Neural progenitor cell (in vitro differentiated cells): ENCODE results near the gene AMOTL2. TPM values are rescaled to one million over a fixed set of nuclear protein-coding genes. Genes with fewer than 3 reads are reported as not detected.

Source experiments
- DNase-seq: peaks from one replicate; pipeline ENCODE4 v3.0.0-alpha.2; 2016; ENCODE audit warnings: low spot score
- H2AFZ ChIP-seq: fragments of 200-600 bp; sonication (generic); replicated peaks from 2 replicates; pipeline ENCODE4 v1.6.1; 2016; ENCODE audit warnings: antibody characterized with exemption
- H3F3A ChIP-seq: fragments of 200-600 bp; sonication (generic); 2 replicates; pipeline ENCODE4 v1.6.1; 2016; ENCODE audit warnings: antibody characterized with exemption, low read depth
- H3K27ac ChIP-seq: fragments of 200-600 bp; sonication (generic); 2 replicates; pipeline ENCODE4 v1.5.1; 2016; ENCODE audit warnings: mild to moderate bottlenecking
- H3K27me3 ChIP-seq: fragments of 200-600 bp; sonication (generic); 2 replicates; pipeline ENCODE4 v1.6.1; 2016; ENCODE audit warnings: mild to moderate bottlenecking, moderate library complexity
- H3K36me3 ChIP-seq: fragments of 200-600 bp; sonication (generic); 2 replicates; pipeline ENCODE4 v1.5.1; 2016
- H3K4me1 ChIP-seq: fragments of 200-600 bp; sonication (generic); 2 replicates; pipeline ENCODE4 v1.6.1; 2016; ENCODE audit warnings: mixed run types
- H3K4me2 ChIP-seq: fragments of 200-600 bp; sonication (generic); 2 replicates; pipeline ENCODE4 v1.6.1; 2016
- H3K4me3 ChIP-seq: fragments of 200-600 bp; sonication (generic); 2 replicates; pipeline ENCODE4 v1.5.1; 2016
- H3K79me2 ChIP-seq: fragments of 200-600 bp; sonication (generic); 2 replicates; pipeline ENCODE4 v1.6.1; 2016; ENCODE audit warnings: low read depth
- H3K9ac ChIP-seq: fragments of 200-600 bp; sonication (generic); 2 replicates; pipeline ENCODE4 v1.6.1; 2016
- H3K9me3 ChIP-seq: fragments of 200-600 bp; sonication (generic); 2 replicates; pipeline ENCODE4 v1.5.1; 2016; ENCODE audit warnings: low read depth
- H4K20me1 ChIP-seq: fragments of 200-600 bp; sonication (generic); 2 replicates; pipeline ENCODE4 v1.6.1; 2016; ENCODE audit warnings: low read depth
- H3K27ac Mint-ChIP-seq: 3 replicates; pipeline ENCODE4 v1.8.0; 2021; ENCODE audit warnings: mixed read lengths
- H3K27me3 Mint-ChIP-seq: 2 replicates; pipeline ENCODE4 v1.8.0; 2022; ENCODE audit warnings: low read depth, mild to moderate bottlenecking, inconsistent platforms, moderate library complexity, mixed read lengths; ENCODE audit not compliant: insufficient read depth
- H3K36me3 Mint-ChIP-seq: 3 replicates; pipeline ENCODE4 v1.8.0; 2021; ENCODE audit warnings: mixed read lengths
- H3K4me1 Mint-ChIP-seq: 3 replicates; pipeline ENCODE4 v1.8.0; 2021; ENCODE audit warnings: mixed read lengths
- H3K4me3 Mint-ChIP-seq: 3 replicates; pipeline ENCODE4 v1.8.0; 2021; ENCODE audit warnings: mild to moderate bottlenecking, moderate library complexity, mixed read lengths
- H3K9me3 Mint-ChIP-seq: 3 replicates; pipeline ENCODE4 v1.8.0; 2020; ENCODE audit warnings: mixed read lengths
- CTCF ChIP-seq: fragments of 200-600 bp; sonication (generic); IDR thresholded peaks from 2 replicates; pipeline ENCODE4 v1.5.1; 2017; ENCODE audit warnings: antibody characterized with exemption, mild to moderate bottlenecking
- EZH2 ChIP-seq: fragments of 200-600 bp; sonication (generic); IDR thresholded peaks from 2 replicates; pipeline ENCODE4 v1.6.1; 2017; ENCODE audit warnings: antibody characterized with exemption, mild to moderate bottlenecking, moderate library complexity
- EZH2phosphoT487 ChIP-seq: fragments of 200-600 bp; sonication (generic); IDR thresholded peaks from 2 replicates; pipeline ENCODE4 v1.6.1; 2017; ENCODE audit warnings: antibody characterized with exemption
- total RNA-seq: library from RNA; depleted of rRNA; stranded (reverse); fragments of >200 nt; gene quantifications from 2 replicates; pipeline ENCODE4 v1.2.3, GENCODE V29; 2015; ENCODE audit warnings: low replicate concordance

AMOTL2 gene
- total RNA-seq, 1 donor from 2014 or later, result 62.9 TPM

DNA sequence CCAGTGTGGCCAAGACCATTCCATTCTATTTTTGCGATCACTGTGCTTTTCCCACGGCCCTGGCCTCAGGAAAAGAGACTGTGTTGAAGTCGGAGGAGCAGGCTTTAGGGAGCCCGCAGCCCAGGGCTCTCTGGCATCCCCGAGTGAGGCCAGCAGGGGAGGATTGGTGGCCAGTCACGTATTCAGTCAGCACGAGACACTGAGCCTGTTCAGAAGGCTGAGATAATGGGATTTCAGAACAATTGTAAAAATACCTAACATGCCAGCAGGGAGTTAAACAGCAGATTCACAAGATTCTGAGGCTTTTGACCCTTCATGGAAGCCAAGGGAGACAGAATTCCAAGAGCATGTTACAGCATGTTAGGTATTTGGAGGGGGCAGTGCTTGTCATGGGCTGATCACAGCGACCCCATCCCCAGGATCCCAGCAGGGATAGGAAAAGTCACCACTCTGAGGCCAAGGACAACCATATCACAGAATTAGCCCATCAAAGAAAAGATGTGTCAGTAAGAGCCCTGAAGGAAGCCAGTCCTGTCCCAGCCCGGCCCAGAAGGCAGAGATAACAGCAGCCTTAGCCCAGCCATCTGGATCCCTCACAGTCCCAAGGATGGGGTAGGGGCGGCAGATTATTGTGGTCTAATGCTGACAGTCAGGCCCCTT lies 40.6 kb downstream of the AMOTL2 start:
- H2AFZ ChIP-seq, result no peak overlapping the region
- H3K4me1 Mint-ChIP-seq, result peaks cover 49% of the 10 kb centered on the region
- no peaks in the 10 kb centered on the region for H3K36me3 Mint-ChIP-seq

DNA sequence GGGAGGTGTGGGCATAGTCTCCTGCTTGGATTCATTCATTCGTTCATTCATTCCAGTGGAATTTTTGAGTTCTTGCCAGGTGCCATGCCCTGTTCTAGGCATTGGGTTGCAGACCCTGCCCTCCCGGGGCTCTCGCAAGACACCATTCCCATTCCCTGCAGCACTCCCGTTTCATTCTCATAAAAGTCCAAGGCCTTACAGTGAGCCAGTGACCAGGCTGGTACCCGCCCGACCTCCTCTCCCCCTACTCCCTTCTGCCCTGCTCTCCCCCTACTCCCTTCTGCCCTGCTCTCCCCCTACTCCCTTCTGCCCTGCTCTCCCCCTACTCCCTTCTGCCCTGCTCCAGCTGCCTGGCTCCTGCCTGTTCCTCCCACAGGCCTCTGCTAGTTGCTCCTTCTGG lies 41.9 kb downstream of the AMOTL2 start:
- H3K36me3 ChIP-seq, result no peaks in the 10 kb centered on the region
- H3K27ac ChIP-seq, result no peak overlapping the region
- no peak overlapping the region for H2AFZ ChIP-seq
- H3F3A ChIP-seq, result peaks cover 21% of the 10 kb centered on the region
- peaks cover 48% of the 10 kb centered on the region for H3K4me1 ChIP-seq
- Mint-ChIP-seq H3K27me3 (peaks cover 9% of the 10 kb centered on the region), H3K9me3 (no peaks in the 10 kb centered on the region), H3K4me1 (peaks cover 50% of the 10 kb centered on the region), H3K27ac (no peak overlapping the region), H3K4me3 (no peak overlapping the region), H3K36me3 (no peaks in the 10 kb centered on the region)
- no peak for TF ChIP-seq CTCF
- TF ChIP-seq EZH2, result no peak
- no peak for DNase-seq
- H3K4me3 ChIP-seq, result no peak overlapping the region
- H3K9ac ChIP-seq, result no peak overlapping the region
- H3K79me2 ChIP-seq, result no peaks in the 10 kb centered on the region
- H3K4me2 ChIP-seq, result peak overlapping the region; percentile 31
- H3K27me3 ChIP-seq, result no peaks in the 10 kb centered on the region
- no peaks in the 10 kb centered on the region for H4K20me1 ChIP-seq
- H3K9me3 ChIP-seq, result no peaks in the 10 kb centered on the region

More for the DNA sequence above, 40.6 kb downstream of the AMOTL2 start:
- H3K27ac Mint-ChIP-seq, result peak overlapping the region; percentile 89
- Histone ChIP-seq H3F3A (peaks cover 21% of the 10 kb centered on the region), H3K27ac (peak overlapping the region; percentile 91), H4K20me1 (no peaks in the 10 kb centered on the region), H3K4me3 (peak overlapping the region; percentile 15), H3K27me3 (no peaks in the 10 kb centered on the region), H3K36me3 (no peaks in the 10 kb centered on the region), H3K79me2 (no peaks in the 10 kb centered on the region), H3K9ac (no peak overlapping the region), H3K4me2 (peak overlapping the region; percentile 70), H3K4me1 (peaks cover 44% of the 10 kb centered on the region), H3K9me3 (no peaks in the 10 kb centered on the region)
- TF ChIP-seq CTCF (peak; percentile 30), EZH2 (no peak), EZH2phosphoT487 (no peak)
- peaks cover 11% of the 10 kb centered on the region for H3K27me3 Mint-ChIP-seq
- H3K4me3 Mint-ChIP-seq, result peak overlapping the region; percentile 46
- H3K9me3 Mint-ChIP-seq, result no peaks in the 10 kb centered on the region
- peak; percentile 91 for DNase-seq

DNA sequence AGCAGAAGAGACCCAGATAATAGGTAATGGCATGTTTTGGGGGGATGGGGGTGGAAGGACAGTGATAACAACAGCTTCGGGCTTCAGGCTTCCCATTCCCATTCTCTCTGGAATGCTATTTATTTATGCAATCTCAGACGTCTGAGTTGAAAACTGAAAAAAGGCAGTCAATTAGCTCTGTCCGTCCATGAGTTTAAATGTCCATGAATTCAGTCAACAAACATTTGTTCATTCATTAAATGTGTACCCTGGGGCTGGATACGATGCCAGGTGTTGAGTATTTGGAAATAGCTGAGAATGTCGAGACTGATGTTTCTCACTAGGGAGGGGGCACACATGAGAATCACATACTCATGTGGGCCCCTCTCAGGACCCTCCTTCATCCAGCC lies 42.4 kb downstream of the AMOTL2 start:
- Mint-ChIP-seq H3K4me1 (peaks cover 54% of the 10 kb centered on the region), H3K36me3 (no peaks in the 10 kb centered on the region), H3K4me3 (no peak overlapping the region), H3K27ac (no peak overlapping the region), H3K9me3 (no peaks in the 10 kb centered on the region), H3K27me3 (peaks cover 11% of the 10 kb centered on the region)
- peaks cover 54% of the 10 kb centered on the region for H3K4me1 ChIP-seq
- TF ChIP-seq CTCF, result no peak
- no peak overlapping the region for H3K9ac ChIP-seq
- H3K4me3 ChIP-seq, result no peak overlapping the region
- H4K20me1 ChIP-seq, result no peaks in the 10 kb centered on the region
- no peaks in the 10 kb centered on the region for H3K36me3 ChIP-seq
- no peaks in the 10 kb centered on the region for H3K79me2 ChIP-seq
- H3F3A ChIP-seq, result peaks cover 21% of the 10 kb centered on the region
- H3K27me3 ChIP-seq, result no peaks in the 10 kb centered on the region
- DNase-seq, result no peak
- H3K9me3 ChIP-seq, result no peaks in the 10 kb centered on the region
- peak overlapping the region; percentile 31 for H3K4me2 ChIP-seq
- H2AFZ ChIP-seq, result no peak overlapping the region
- H3K27ac ChIP-seq, result no peak overlapping the region
